Thyroid gland (tissue), 4 donors: Measurements from ENCODE around the gene TNFRSF12A. TPM values are rescaled to one million over a fixed set of nuclear protein-coding genes. Genes with fewer than 3 reads are reported as not detected.
"Not testable (repeated sequence)": the region's sequence is repeated elsewhere in the genome, so short reads cannot be mapped to it uniquely, and the experiment has no call there.

Source experiments
- DNase-seq, 2 donors: peaks; one replicate each; pipeline ENCODE4 v3.0.0-alpha.2; 2019
- H3K27ac ChIP-seq, 3 donors: fragments of 200-600 bp; sonication (generic); 1 replicate in 2 of 3; 2 replicates in 1 of 3; pipeline ENCODE4 v1.5.1; 2016 to 2019; ENCODE audit warnings: mild to moderate bottlenecking in 1 of 3, moderate library complexity in 1 of 3
- H3K27me3 ChIP-seq: fragments of 200-600 bp; sonication (generic); one replicate; pipeline ENCODE4 v1.5.1; 2019
- H3K36me3 ChIP-seq, 2 donors: fragments of 200-600 bp; sonication (generic); one replicate each; pipeline ENCODE4 v1.5.1; 2016 to 2019
- H3K4me1 ChIP-seq, 2 donors: fragments of 200-600 bp; sonication (generic); one replicate each; pipeline ENCODE4 v1.5.1; 2017 to 2019
- H3K4me3 ChIP-seq, 3 donors: fragments of 200-600 bp; sonication (generic); replicated peaks in 1 of 3; 1 replicate in 2 of 3; 2 replicates in 1 of 3; pipeline ENCODE4 v1.5.1; 2016; ENCODE audit warnings: mild to moderate bottlenecking in 1 of 3
- H3K9me3 ChIP-seq: fragments of 200-600 bp; sonication (generic); one replicate; pipeline ENCODE4 v1.5.1; 2017
- CTCF ChIP-seq, 6 experiments: fragments of 200-600 bp in 3 of 6; fragments of 450-650 bp in 3 of 6; sonication (generic) in 3 of 6; IDR thresholded peaks; one replicate each; pipeline ENCODE4 v1.5.1; 2016 to 2019; ENCODE audit warnings: antibody characterized with exemption in 6 of 6, mild to moderate bottlenecking in 2 of 6, inconsistent platforms in 1 of 6, moderate library complexity in 1 of 6
- POLR2A ChIP-seq, 2 donors: fragments of 450-650 bp; IDR thresholded peaks; one replicate each; pipeline ENCODE4 v1.6.1; 2017; ENCODE audit warnings: antibody characterized with exemption in 2 of 2, mild to moderate bottlenecking in 2 of 2, moderate library complexity in 1 of 2
- WGBS, 2 donors: methylation state at CpG; one replicate each; pipeline ENCODE4 v1.1.5; 2017; 5-methylcytosine and 5-hydroxymethylcytosine counted together
- intact Hi-C: fragments of 100-400 bp; cut with DNase I; formaldehyde crosslinking; loops from one replicate; pipeline ENCODE4 v1.15.1; 2023
- total RNA-seq, 4 donors: library from RNA; depleted of rRNA; stranded (reverse); fragments of >200 nt; gene quantifications; one replicate each; pipeline ENCODE4 v1.2.3, GENCODE V29; 2016

Gene TNFRSF12A
- total RNA-seq, 4 donors from 2014 or later = 47.9 to 110 (median 67.0) TPM

DNA sequence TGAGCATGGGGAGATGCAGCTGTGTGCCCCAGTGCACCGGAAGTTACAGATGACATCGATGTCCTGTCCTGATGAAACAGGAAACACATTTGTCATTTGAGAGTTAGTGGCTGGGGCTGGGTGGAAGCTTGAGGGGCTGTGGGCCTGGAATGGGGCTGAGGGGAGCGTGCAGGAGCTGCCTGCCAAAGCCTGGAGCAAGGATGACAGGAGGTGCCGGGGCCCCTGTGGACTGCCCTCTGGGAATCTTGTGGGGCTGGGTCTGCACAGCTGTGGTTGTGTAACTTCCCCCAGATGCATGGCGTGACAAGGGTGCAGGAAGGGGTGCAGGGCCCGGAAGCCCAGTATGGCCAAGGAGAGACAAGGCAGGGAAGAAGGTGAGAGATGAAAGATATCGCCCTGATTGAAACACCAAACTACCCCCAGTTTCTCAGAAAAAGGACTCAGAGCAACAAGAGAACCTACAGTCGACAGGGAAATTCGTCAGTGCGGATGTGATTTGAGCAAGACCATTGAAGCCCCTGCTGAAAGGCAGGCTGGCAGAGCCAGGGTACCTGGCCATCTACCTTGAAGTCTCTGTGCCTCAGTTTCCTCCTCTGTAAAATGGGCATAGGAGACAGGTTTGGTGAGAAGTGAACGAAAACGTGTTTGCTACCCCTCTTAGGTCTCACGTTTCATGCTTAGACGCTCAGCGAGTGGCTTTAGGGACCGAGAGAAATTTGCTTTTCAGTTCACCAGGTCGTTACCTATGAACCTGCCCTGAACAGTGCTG is 35.0 kb downstream of the TNFRSF12A start:
- intact Hi-C loops = no loop called here
- WGBS, 2 donors = 74 to 78% methylated on average over 17 of the region's 17 CpGs

GRCh38 chr16:3055734-3056115 is 35.6 kb downstream of the TNFRSF12A start:
- intact Hi-C loops, H3K9me3 ChIP-seq, H3K27ac ChIP-seq, DNase-seq, H3K27me3 ChIP-seq, H3K36me3 ChIP-seq, H3K4me3 ChIP-seq: not testable (repeated sequence)
- WGBS, 2 donors = 45 to 66% methylated on average over 2 to 9 of the region's 9 CpGs
- H3K4me1 ChIP-seq = peaks cover 14 to 19% of the 10 kb centered on the region in 2 donors

More for the DNA sequence above, 35.0 kb downstream of the TNFRSF12A start:
- H3K4me1 ChIP-seq = peaks cover 14 to 17% of the 10 kb centered on the region in 2 donors
- H3K36me3 ChIP-seq = no peaks in the 10 kb centered on the region
- H3K9me3 ChIP-seq = no peaks in the 10 kb centered on the region
- H3K27me3 ChIP-seq = no peaks in the 10 kb centered on the region
- no peak overlapping the region for H3K4me3 ChIP-seq
- H3K27ac ChIP-seq = no peak overlapping the region
- TF ChIP-seq POLR2A (IDR thresholded peaks at IDR 0.05) = no peak
- no peak for TF ChIP-seq CTCF (IDR thresholded peaks at IDR 0.05)
- DNase-seq = no peak

GRCh38 chr16:3056336-3057180 is 36.4 kb downstream of the TNFRSF12A start:
- no peaks in the 10 kb centered on the region for H3K9me3 ChIP-seq
- no peaks in the 10 kb centered on the region for H3K36me3 ChIP-seq
- H3K4me1 ChIP-seq = peaks cover 14 to 19% of the 10 kb centered on the region in 2 donors
- H3K4me3 ChIP-seq = no peak overlapping the region
- TF ChIP-seq POLR2A (IDR thresholded peaks at IDR 0.05) (no peak), CTCF (IDR thresholded peaks at IDR 0.05) (no peak)
- no peaks in the 10 kb centered on the region for H3K27me3 ChIP-seq
- intact Hi-C loops = no loop called here
- 74 to 87% methylated on average over 7 to 19 of the region's 19 CpGs for WGBS, 2 donors
- H3K27ac ChIP-seq = no peak overlapping the region
- DNase-seq = no peak

- no peaks in the 10 kb centered on the region for H3K27me3 ChIP-seq
- WGBS, 2 donors = 90 to 94% methylated on average over 13 to 19 of the region's 22 CpGs
- H3K4me3 ChIP-seq = no peak overlapping the region
- intact Hi-C loops = no loop called here
- peaks cover 14 to 19% of the 10 kb centered on the region in 2 donors for H3K4me1 ChIP-seq
- H3K9me3 ChIP-seq = no peaks in the 10 kb centered on the region
- no peaks in the 10 kb centered on the region for H3K36me3 ChIP-seq
- no peak for DNase-seq
- no peak overlapping the region for H3K27ac ChIP-seq
- TF ChIP-seq CTCF (IDR thresholded peaks at IDR 0.05) = no peak
- no peak for TF ChIP-seq POLR2A (IDR thresholded peaks at IDR 0.05)
Measured at GRCh38 chr16:3057181-3058138, 37.3 kb downstream of the TNFRSF12A start.
